ENCODE results near the gene TRMT1L. TPM values are rescaled to one million over a fixed set of nuclear protein-coding genes. Genes with fewer than 3 reads are reported as not detected.

TRMT1L gene
- total RNA-seq, 2 donors from 2014 or later: 10.6 to 15.0 TPM

- DNase-seq (ENCODE audit: low spot score): no peak
- no peak overlapping the region for H3K4me3 Mint-ChIP-seq
- no peak for ATAC-seq
- peaks cover under 1 to 2% of the 10 kb centered on the region in 2 donors for H3K4me1 Mint-ChIP-seq (ENCODE audit: low read depth in 2 of 2)
- H3K27ac Mint-ChIP-seq: no peak overlapping the region
- H3K36me3 Mint-ChIP-seq: peaks cover 28% of the 10 kb centered on the region
- H3K27me3 Mint-ChIP-seq: no peaks in the 10 kb centered on the region
- H3K9me3 Mint-ChIP-seq: no peaks in the 10 kb centered on the region
These were observed 65.3 kb downstream of the TRMT1L start for GRCh38 chr1:185091480-185091879.

DNA sequence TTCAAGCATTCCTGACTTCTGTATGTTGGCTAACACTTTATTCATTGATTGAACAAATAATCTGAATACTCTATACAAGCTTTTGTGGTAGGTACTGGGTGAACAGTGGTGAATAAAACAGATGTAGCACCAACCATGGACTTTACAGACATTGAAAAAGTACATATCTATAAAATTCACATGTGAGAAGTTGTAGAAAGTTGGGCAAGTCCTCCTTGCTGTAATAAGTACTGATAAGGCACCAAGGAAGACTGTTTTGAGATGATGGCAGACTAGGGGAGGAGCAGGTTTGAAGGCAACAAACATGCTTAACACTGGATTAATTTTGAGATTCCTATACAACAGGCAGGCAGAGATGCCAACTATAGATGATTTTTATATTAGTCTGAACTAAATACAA is 69.0 kb downstream of the TRMT1L start:
- H3K9me3 Mint-ChIP-seq: no peaks in the 10 kb centered on the region
- DNase-seq (ENCODE audit: low spot score) (no peak), ATAC-seq (no peak)
- no peaks in the 10 kb centered on the region for H3K27me3 Mint-ChIP-seq
- peaks cover 15% of the 10 kb centered on the region for H3K36me3 Mint-ChIP-seq
- H3K4me1 Mint-ChIP-seq (ENCODE audit: low read depth in 2 of 2): peaks cover 17 to 18% of the 10 kb centered on the region in 2 donors
- no peak overlapping the region for H3K4me3 Mint-ChIP-seq
- H3K27ac Mint-ChIP-seq: no peak overlapping the region

- Mint-ChIP-seq H3K9me3 (no peaks in the 10 kb centered on the region), H3K4me1 (ENCODE audit: low read depth in 2 of 2) (peaks cover 17 to 18% of the 10 kb centered on the region in 2 donors), H3K36me3 (peaks cover 15% of the 10 kb centered on the region), H3K27ac (no peak overlapping the region), H3K4me3 (no peak overlapping the region), H3K27me3 (no peaks in the 10 kb centered on the region)
- ATAC-seq: no peak
- no peak for DNase-seq (ENCODE audit: low spot score)
These were observed 69.7 kb downstream of the TRMT1L start for GRCh38 chr1:185087101-185087500.

GRCh38 chr1:185083818-185084217 is 72.9 kb downstream of the TRMT1L start:
- no peak overlapping the region for H3K27ac Mint-ChIP-seq
- peaks cover 10% of the 10 kb centered on the region for H3K36me3 Mint-ChIP-seq

GRCh38 chr1:185080422-185080821 is 76.3 kb downstream of the TRMT1L start:
- DNase-seq (ENCODE audit: low spot score) (no peak), ATAC-seq (no peak)
- peaks cover 22 to 23% of the 10 kb centered on the region in 2 donors for H3K4me1 Mint-ChIP-seq (ENCODE audit: low read depth in 2 of 2)
- no peaks in the 10 kb centered on the region for H3K36me3 Mint-ChIP-seq
- peaks cover under 1% of the 10 kb centered on the region for H3K9me3 Mint-ChIP-seq
- no peak overlapping the region for H3K4me3 Mint-ChIP-seq
- no peaks in the 10 kb centered on the region for H3K27me3 Mint-ChIP-seq
- no peak overlapping the region for H3K27ac Mint-ChIP-seq

More at GRCh38 chr1:185083818-185084217, 72.9 kb downstream of the TRMT1L start:
- no peak overlapping the region for H3K4me3 Mint-ChIP-seq
- DNase-seq (ENCODE audit: low spot score) (no peak), ATAC-seq (no peak)
- H3K27me3 Mint-ChIP-seq: no peaks in the 10 kb centered on the region
- H3K4me1 Mint-ChIP-seq (ENCODE audit: low read depth in 2 of 2): peaks cover 24% of the 10 kb centered on the region in 2 donors
- H3K9me3 Mint-ChIP-seq: no peaks in the 10 kb centered on the region

DNA sequence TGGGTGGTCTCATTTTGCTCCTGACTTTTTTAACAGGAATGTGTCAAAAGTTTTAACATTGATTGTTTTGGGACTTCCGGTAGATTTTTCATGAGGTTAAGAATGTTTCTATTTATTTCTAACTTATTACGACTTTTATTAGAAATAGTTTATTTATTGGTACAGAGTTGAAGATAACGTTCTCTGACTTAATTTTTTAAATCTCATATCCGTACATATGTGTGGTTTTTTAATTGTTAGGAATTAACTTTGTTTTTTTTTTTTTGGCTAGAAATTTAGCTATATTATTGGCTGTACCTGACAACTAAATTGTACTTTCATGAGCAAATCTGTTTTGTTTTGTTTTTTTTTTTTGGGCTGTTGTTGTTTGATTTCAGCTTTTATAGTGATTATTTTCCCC is 79.4 kb downstream of the TRMT1L start:
- no peak for ATAC-seq
- Mint-ChIP-seq H3K9me3 (peaks cover 3% of the 10 kb centered on the region), H3K27ac (no peak overlapping the region), H3K27me3 (no peaks in the 10 kb centered on the region), H3K4me1 (ENCODE audit: low read depth in 2 of 2) (peaks cover 25 to 31% of the 10 kb centered on the region in 2 donors), H3K4me3 (no peak overlapping the region), H3K36me3 (no peaks in the 10 kb centered on the region)
- DNase-seq (ENCODE audit: low spot score): no peak

DNA sequence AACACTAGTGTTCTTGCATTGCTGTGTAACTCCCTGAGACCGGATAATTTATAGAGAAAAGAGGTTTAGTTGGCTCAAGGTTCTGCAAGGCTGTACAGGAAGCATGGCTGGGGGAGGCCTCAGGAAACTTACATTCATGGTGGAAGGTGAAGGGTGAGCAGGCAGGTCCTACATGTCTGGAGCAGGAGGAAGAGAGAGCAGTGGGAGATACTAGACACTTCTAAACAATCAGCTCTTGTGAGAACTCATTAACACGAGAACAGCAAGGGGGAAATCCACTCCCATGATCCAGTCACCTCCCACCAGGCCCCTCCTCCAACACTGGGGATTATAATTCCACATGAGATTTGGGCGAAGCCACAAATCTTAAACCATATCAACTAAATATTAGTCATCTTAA is 81.3 kb downstream of the TRMT1L start:
- no peak for ATAC-seq
- H3K4me3 Mint-ChIP-seq: no peak overlapping the region
- H3K4me1 Mint-ChIP-seq (ENCODE audit: low read depth in 2 of 2): peaks cover 35 to 45% of the 10 kb centered on the region in 2 donors
- H3K9me3 Mint-ChIP-seq: peaks cover 3% of the 10 kb centered on the region
- H3K36me3 Mint-ChIP-seq: no peaks in the 10 kb centered on the region
- no peak for DNase-seq (ENCODE audit: low spot score)
- no peak overlapping the region for H3K27ac Mint-ChIP-seq
- H3K27me3 Mint-ChIP-seq: no peaks in the 10 kb centered on the region

- ATAC-seq (no peak), DNase-seq (ENCODE audit: low spot score) (no peak)
- peaks cover 32 to 40% of the 10 kb centered on the region in 2 donors for H3K4me1 Mint-ChIP-seq (ENCODE audit: low read depth in 2 of 2)
- no peak overlapping the region for H3K27ac Mint-ChIP-seq
- H3K9me3 Mint-ChIP-seq: peaks cover 3% of the 10 kb centered on the region
- H3K4me3 Mint-ChIP-seq: no peak overlapping the region
- no peaks in the 10 kb centered on the region for H3K27me3 Mint-ChIP-seq
- no peaks in the 10 kb centered on the region for H3K36me3 Mint-ChIP-seq
These were observed 82.4 kb downstream of the TRMT1L start for GRCh38 chr1:185074307-185074706.

- no peaks in the 10 kb centered on the region for H3K36me3 Mint-ChIP-seq
- peaks cover 35 to 45% of the 10 kb centered on the region in 2 donors for H3K4me1 Mint-ChIP-seq (ENCODE audit: low read depth in 2 of 2)
- peaks cover 3% of the 10 kb centered on the region for H3K9me3 Mint-ChIP-seq
- no peak overlapping the region for H3K27ac Mint-ChIP-seq
- no peaks in the 10 kb centered on the region for H3K27me3 Mint-ChIP-seq
- H3K4me3 Mint-ChIP-seq: no peak overlapping the region
- no peak for DNase-seq (ENCODE audit: low spot score)
- ATAC-seq: no peak
These were observed 83.0 kb downstream of the TRMT1L start for GRCh38 chr1:185073725-185074124.

- ATAC-seq: no peak
- Mint-ChIP-seq H3K27me3 (no peaks in the 10 kb centered on the region), H3K36me3 (peaks cover 10% of the 10 kb centered on the region), H3K27ac (no peak overlapping the region), H3K4me3 (no peak overlapping the region), H3K4me1 (ENCODE audit: low read depth in 2 of 2) (peaks cover 46 to 60% of the 10 kb centered on the region in 2 donors), H3K9me3 (no peaks in the 10 kb centered on the region)
- no peak for DNase-seq (ENCODE audit: low spot score)
These were observed 86.7 kb downstream of the TRMT1L start for GRCh38 chr1:185070051-185070450.

- Mint-ChIP-seq H3K27me3 (no peaks in the 10 kb centered on the region), H3K27ac (no peak overlapping the region), H3K9me3 (no peaks in the 10 kb centered on the region), H3K4me1 (ENCODE audit: low read depth in 2 of 2) (peaks cover 43 to 56% of the 10 kb centered on the region in 2 donors), H3K36me3 (peaks cover 10% of the 10 kb centered on the region), H3K4me3 (no peak overlapping the region)
- DNase-seq (ENCODE audit: low spot score): no peak
- ATAC-seq: no peak
These were observed 87.5 kb downstream of the TRMT1L start for GRCh38 chr1:185069202-185069772.

DNA sequence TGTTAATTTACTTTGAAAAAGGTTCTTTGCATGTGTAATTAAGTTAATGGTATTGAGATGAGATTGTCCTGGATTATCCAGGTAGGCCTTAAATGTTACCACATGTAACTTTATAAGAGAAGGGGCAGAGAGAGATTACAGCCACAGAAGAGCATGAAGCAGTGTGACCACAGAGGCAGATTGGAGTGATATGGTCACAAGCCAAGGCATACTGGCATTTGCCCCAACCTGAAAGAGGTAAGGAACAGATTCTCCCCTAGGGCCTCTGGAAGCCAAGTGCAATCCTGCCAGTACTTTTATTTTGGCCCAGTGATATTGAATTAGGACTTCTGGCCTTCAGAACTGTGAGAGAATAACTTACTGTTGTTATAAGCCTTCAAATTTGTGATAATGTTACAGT is 88.4 kb downstream of the TRMT1L start:
- no peak for ATAC-seq
- peaks cover 10% of the 10 kb centered on the region for H3K36me3 Mint-ChIP-seq
- H3K27ac Mint-ChIP-seq: no peak overlapping the region
- no peaks in the 10 kb centered on the region for H3K9me3 Mint-ChIP-seq
- no peaks in the 10 kb centered on the region for H3K27me3 Mint-ChIP-seq
- no peak overlapping the region for H3K4me3 Mint-ChIP-seq
- H3K4me1 Mint-ChIP-seq (ENCODE audit: low read depth in 2 of 2): peaks cover 45 to 54% of the 10 kb centered on the region in 2 donors
- DNase-seq (ENCODE audit: low spot score): no peak

All from natural killer cell treated with Interleukin-12 subunit alpha and Interleukin-12 subunit beta and Interleukin-15 and Interleukin-18, amount 100 ng/mL, for 72 hours (primary cell).